Smooth muscle cell (in vitro differentiated cells): Measurements from ENCODE around the gene C20orf96. TPM values are rescaled to one million over a fixed set of nuclear protein-coding genes. Genes with fewer than 3 reads are reported as not detected.
"Not testable (repeated sequence)": the region's sequence is repeated elsewhere in the genome, so short reads cannot be mapped to it uniquely, and the experiment has no call there.

Experiments used
- DNase-seq: peaks from one replicate; lab custom pipeline; 2025; ENCODE audit not compliant: unreplicated experiment; lab: John Stamatoyannopoulos, UW
- H2AFZ ChIP-seq: fragments of 200-600 bp; sonication (generic); 2 replicates; pipeline ENCODE4 v1.6.0; 2016; ENCODE audit warnings: antibody characterized with exemption, low read depth, mild to moderate bottlenecking
- H3F3A ChIP-seq: fragments of 200-600 bp; sonication (generic); 2 replicates; pipeline ENCODE4 v1.6.0; 2017; ENCODE audit warnings: antibody characterized with exemption, low read depth
- H3K27ac ChIP-seq: fragments of 200-600 bp; sonication (generic); 2 replicates; pipeline ENCODE4 v1.5.1; 2016; ENCODE audit warnings: low read depth, mild to moderate bottlenecking
- H3K27me3 ChIP-seq: fragments of 200-600 bp; sonication (generic); 2 replicates; pipeline ENCODE4 v1.6.1; 2016; ENCODE audit warnings: low read depth, mild to moderate bottlenecking
- H3K36me3 ChIP-seq: fragments of 200-600 bp; sonication (generic); 2 replicates; pipeline ENCODE4 v1.5.1; 2016; ENCODE audit warnings: low read depth
- H3K4me1 ChIP-seq: fragments of 200-600 bp; sonication (generic); 2 replicates; pipeline ENCODE4 v1.5.1; 2016; ENCODE audit warnings: low read depth
- H3K4me2 ChIP-seq: fragments of 200-600 bp; sonication (generic); 2 replicates; pipeline ENCODE4 v1.6.0; 2016; ENCODE audit warnings: mild to moderate bottlenecking
- H3K4me3 ChIP-seq: fragments of 200-600 bp; sonication (generic); 2 replicates; pipeline ENCODE4 v1.5.1; 2016; ENCODE audit warnings: mild to moderate bottlenecking
- H3K79me2 ChIP-seq: fragments of 200-600 bp; sonication (generic); 2 replicates; pipeline ENCODE4 v1.6.0; 2016; ENCODE audit warnings: low read depth, mild to moderate bottlenecking
- H3K9ac ChIP-seq: fragments of 200-600 bp; sonication (generic); 2 replicates; pipeline ENCODE4 v1.6.0; 2016; ENCODE audit warnings: low read depth
- H3K9me3 ChIP-seq: fragments of 200-600 bp; sonication (generic); replicated peaks from 2 replicates; pipeline ENCODE4 v1.5.1; 2016; ENCODE audit warnings: low read depth
- H4K20me1 ChIP-seq: fragments of 200-600 bp; sonication (generic); 2 replicates; pipeline ENCODE4 v1.6.0; 2016; ENCODE audit warnings: low read depth
- CTCF ChIP-seq: fragments of 200-600 bp; sonication (generic); IDR thresholded peaks from 2 replicates; pipeline ENCODE4 v1.5.1; 2017; ENCODE audit warnings: borderline replicate concordance, mild to moderate bottlenecking, antibody characterized with exemption; ENCODE audit not compliant: insufficient read depth, poor library complexity, severe bottlenecking
- WGBS: methylation state at CpG from one replicate; pipeline ENCODE4 v1.1.7; 2016; ENCODE audit warnings: low lambda C conversion rate; 5-methylcytosine and 5-hydroxymethylcytosine counted together
- polyA plus RNA-seq: library from polyadenylated mRNA; unstranded; fragments of >200 nt; fragmentation: Nextera tagmentation; extraction: Ambion mirVana; gene quantifications from 2 replicates; pipeline ENCODE4 v1.2.1, GENCODE V29; 2016
- total RNA-seq: library from RNA; depleted of rRNA; stranded (reverse); fragments of >200 nt; gene quantifications from 2 replicates; pipeline ENCODE4 v1.2.3, GENCODE V29; 2014

Gene C20orf96
- total and polyA plus RNA-seq, 2 experiments from 2014 or later: 2.8 to 11.2 TPM

- Histone ChIP-seq H2AFZ (no peak overlapping the region), H3K27me3 (no peaks in the 10 kb centered on the region), H3K4me3 (no peak overlapping the region), H3K4me2 (no peak overlapping the region), H3K9ac (no peak overlapping the region), H3F3A (no peaks in the 10 kb centered on the region), H3K4me1 (no peaks in the 10 kb centered on the region), H3K36me3 (no peaks in the 10 kb centered on the region), H3K27ac (no peak overlapping the region), H4K20me1 (no peaks in the 10 kb centered on the region), H3K79me2 (no peaks in the 10 kb centered on the region), H3K9me3 (no peaks in the 10 kb centered on the region)
- no peak for DNase-seq
- 75% methylated on average over 2 of the region's 2 CpGs for WGBS
- no peak for TF ChIP-seq CTCF
These were observed 30.6 kb downstream of the C20orf96 start for GRCh38 chr20:259981-260380.

- Histone ChIP-seq H4K20me1 (no peaks in the 10 kb centered on the region), H3K27me3 (no peaks in the 10 kb centered on the region), H3K4me2 (no peak overlapping the region), H3F3A (no peaks in the 10 kb centered on the region), H3K4me1 (no peaks in the 10 kb centered on the region), H3K36me3 (no peaks in the 10 kb centered on the region), H2AFZ (no peak overlapping the region), H3K4me3 (no peak overlapping the region), H3K9me3 (no peaks in the 10 kb centered on the region), H3K27ac (no peak overlapping the region), H3K9ac (no peak overlapping the region), H3K79me2 (no peaks in the 10 kb centered on the region)
- no peak for TF ChIP-seq CTCF
- WGBS: 73% methylated on average over 8 of the region's 8 CpGs
- DNase-seq: no peak
These were observed 31.6 kb downstream of the C20orf96 start for GRCh38 chr20:258963-259362.

- no peaks in the 10 kb centered on the region for H3K27me3 ChIP-seq
- H3K27ac ChIP-seq: no peak overlapping the region
- no peak overlapping the region for H3K4me2 ChIP-seq
- no peaks in the 10 kb centered on the region for H3K79me2 ChIP-seq
- no peak overlapping the region for H3K4me3 ChIP-seq
- no peak for DNase-seq
- H2AFZ ChIP-seq: no peak overlapping the region
- no peaks in the 10 kb centered on the region for H3K9me3 ChIP-seq
- WGBS: 56% methylated on average over 4 of the region's 4 CpGs
- no peaks in the 10 kb centered on the region for H3K4me1 ChIP-seq
- no peaks in the 10 kb centered on the region for H3K36me3 ChIP-seq
- no peak for TF ChIP-seq CTCF
- H3K9ac ChIP-seq: no peak overlapping the region
- no peaks in the 10 kb centered on the region for H4K20me1 ChIP-seq
- H3F3A ChIP-seq: no peaks in the 10 kb centered on the region
These were observed 32.2 kb downstream of the C20orf96 start for GRCh38 chr20:258269-258858.

GRCh38 chr20:257419-257818 lies 33.1 kb downstream of the C20orf96 start, which contains the start of gene DEFB132:
Gene DEFB132, plus strand, starts transcription at chr20:257724. Its CDS starts 55 bp downstream, at chr20:257779.
- no peak for TF ChIP-seq CTCF
- WGBS: 71% methylated on average over 7 of the region's 7 CpGs
- no peaks in the 10 kb centered on the region for H3K4me1 ChIP-seq

GRCh38 chr20:253447-253846 lies 37.1 kb downstream of the C20orf96 start:
- DNase-seq, H3K9me3 ChIP-seq, H3K79me2 ChIP-seq, H3K27ac ChIP-seq, H3K4me2 ChIP-seq, H3K4me1 ChIP-seq, H4K20me1 ChIP-seq, H3K36me3 ChIP-seq, H3K4me3 ChIP-seq, H3K27me3 ChIP-seq, H2AFZ ChIP-seq, H3F3A ChIP-seq, H3K9ac ChIP-seq: not testable (repeated sequence)
- WGBS: 42% methylated on average over 6 of the region's 6 CpGs

More at GRCh38 chr20:257419-257818, 33.1 kb downstream of the C20orf96 start, which contains the start of gene DEFB132:
- no peaks in the 10 kb centered on the region for H3K79me2 ChIP-seq
- no peak within 1 kb of the TSS for H3K27ac ChIP-seq
- no peaks in the 10 kb centered on the region for H3F3A ChIP-seq
- no peaks in the 10 kb centered on the region for H3K27me3 ChIP-seq
- no peaks in the 10 kb centered on the region for H3K36me3 ChIP-seq
- no peaks in the 10 kb centered on the region for H4K20me1 ChIP-seq
- H3K4me3 ChIP-seq: no peak within 1 kb of the TSS
- DNase-seq: no peak
- no peak within 1 kb of the TSS for H3K4me2 ChIP-seq
- no peak within 1 kb of the TSS for H2AFZ ChIP-seq
- no peaks in the 10 kb centered on the region for H3K9me3 ChIP-seq
- H3K9ac ChIP-seq: no peak within 1 kb of the TSS
